Ascending aorta (tissue), 2 donors: ENCODE data around the gene GRID2. TPM values are rescaled to one million over a fixed set of nuclear protein-coding genes. Genes with fewer than 3 reads are reported as not detected.

Experiments used
- DNase-seq, 2 donors: peaks; one replicate each; pipeline ENCODE4 v3.0.0-alpha.2; 2019; ENCODE audit warnings: low spot score in 2 of 2
- H3K27ac ChIP-seq, 2 donors: fragments of 200-600 bp; sonication (generic); one replicate each; pipeline ENCODE4 v1.5.1; 2016 to 2017; ENCODE audit warnings: mild to moderate bottlenecking in 1 of 2
- H3K27me3 ChIP-seq: fragments of 200-600 bp; sonication (generic); one replicate; pipeline ENCODE4 v1.5.1; 2017
- H3K36me3 ChIP-seq, 2 donors: fragments of 200-600 bp; sonication (generic); one replicate each; pipeline ENCODE4 v1.5.1; 2016
- H3K4me1 ChIP-seq, 2 donors: fragments of 200-600 bp; sonication (generic); one replicate each; pipeline ENCODE4 v1.5.1; 2016 to 2017; ENCODE audit warnings: mild to moderate bottlenecking in 1 of 2
- H3K4me3 ChIP-seq, 2 donors: fragments of 200-600 bp; sonication (generic); one replicate each; pipeline ENCODE4 v1.5.1; 2016 to 2017; ENCODE audit warnings: mild to moderate bottlenecking in 1 of 2
- H3K9me3 ChIP-seq, 2 donors: fragments of 200-600 bp; sonication (generic); one replicate each; pipeline ENCODE4 v1.5.1; 2016
- intact Hi-C: fragments of 100-400 bp; cut with DNase I; formaldehyde crosslinking; loops from one replicate; pipeline ENCODE4 v1.15.1; 2023
- total RNA-seq: library from RNA; depleted of rRNA; stranded (reverse); fragments of >200 nt; gene quantifications from one replicate; pipeline ENCODE4 v1.1.0, GENCODE V29; 2016
- TF ChIP-seq, protein P1 (sequence below), 3 experiments: fragments of 200-600 bp in 2 of 3; fragments of 450-650 bp in 1 of 3; sonication (generic) in 2 of 3; IDR thresholded peaks; one replicate each; pipeline ENCODE4 v1.5.1; 2016 to 2019; ENCODE audit warnings: antibody characterized with exemption in 3 of 3, mild to moderate bottlenecking in 1 of 3, moderate library complexity in 1 of 3

Gene GRID2
- total RNA-seq, 1 donor from 2014 or later: not detected

DNA sequence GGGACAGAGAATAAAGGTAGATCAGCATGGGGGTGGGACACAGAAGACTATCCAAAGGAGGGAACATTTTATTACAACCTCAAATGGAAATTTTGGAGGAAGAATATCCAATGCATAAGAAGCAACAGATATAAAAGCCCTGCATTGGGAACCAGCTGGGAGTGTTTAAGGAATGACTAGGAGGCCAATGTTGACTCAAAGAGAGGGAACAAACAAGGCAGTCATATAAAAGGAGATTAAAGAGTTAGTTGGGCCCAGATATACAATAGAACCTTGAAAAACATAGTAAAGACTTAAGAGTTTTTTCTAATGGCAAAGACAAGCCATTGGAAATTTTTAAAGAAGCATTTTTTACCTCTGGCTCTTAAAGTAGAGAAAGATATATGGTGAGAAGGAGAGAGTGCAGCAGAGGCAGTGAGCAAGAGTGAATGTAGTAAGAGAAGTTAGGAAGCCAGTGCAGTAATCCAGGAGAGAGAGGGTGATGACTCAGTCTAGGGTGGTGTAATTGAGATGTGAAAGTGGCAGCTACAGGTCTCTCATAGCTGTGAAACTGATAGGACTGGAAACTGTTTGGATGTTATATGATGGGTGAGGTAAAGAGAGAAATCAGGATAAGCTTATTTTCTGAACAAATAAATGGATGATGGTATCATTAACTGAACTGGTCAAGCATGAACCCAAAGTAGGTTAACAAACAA, 1342.6 kb downstream of the GRID2 start:
- Histone ChIP-seq H3K27ac (no peak overlapping the region), H3K4me1 (no peaks in the 10 kb centered on the region), H3K36me3 (no peaks in the 10 kb centered on the region), H3K27me3 (no peaks in the 10 kb centered on the region), H3K4me3 (no peak overlapping the region), H3K9me3 (no peaks in the 10 kb centered on the region)
- intact Hi-C loops: no loop called here
- TF ChIP-seq, protein P1, sequence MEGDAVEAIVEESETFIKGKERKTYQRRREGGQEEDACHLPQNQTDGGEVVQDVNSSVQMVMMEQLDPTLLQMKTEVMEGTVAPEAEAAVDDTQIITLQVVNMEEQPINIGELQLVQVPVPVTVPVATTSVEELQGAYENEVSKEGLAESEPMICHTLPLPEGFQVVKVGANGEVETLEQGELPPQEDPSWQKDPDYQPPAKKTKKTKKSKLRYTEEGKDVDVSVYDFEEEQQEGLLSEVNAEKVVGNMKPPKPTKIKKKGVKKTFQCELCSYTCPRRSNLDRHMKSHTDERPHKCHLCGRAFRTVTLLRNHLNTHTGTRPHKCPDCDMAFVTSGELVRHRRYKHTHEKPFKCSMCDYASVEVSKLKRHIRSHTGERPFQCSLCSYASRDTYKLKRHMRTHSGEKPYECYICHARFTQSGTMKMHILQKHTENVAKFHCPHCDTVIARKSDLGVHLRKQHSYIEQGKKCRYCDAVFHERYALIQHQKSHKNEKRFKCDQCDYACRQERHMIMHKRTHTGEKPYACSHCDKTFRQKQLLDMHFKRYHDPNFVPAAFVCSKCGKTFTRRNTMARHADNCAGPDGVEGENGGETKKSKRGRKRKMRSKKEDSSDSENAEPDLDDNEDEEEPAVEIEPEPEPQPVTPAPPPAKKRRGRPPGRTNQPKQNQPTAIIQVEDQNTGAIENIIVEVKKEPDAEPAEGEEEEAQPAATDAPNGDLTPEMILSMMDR (IDR thresholded peaks at IDR 0.05): no peak
- DNase-seq: no peak

DNA sequence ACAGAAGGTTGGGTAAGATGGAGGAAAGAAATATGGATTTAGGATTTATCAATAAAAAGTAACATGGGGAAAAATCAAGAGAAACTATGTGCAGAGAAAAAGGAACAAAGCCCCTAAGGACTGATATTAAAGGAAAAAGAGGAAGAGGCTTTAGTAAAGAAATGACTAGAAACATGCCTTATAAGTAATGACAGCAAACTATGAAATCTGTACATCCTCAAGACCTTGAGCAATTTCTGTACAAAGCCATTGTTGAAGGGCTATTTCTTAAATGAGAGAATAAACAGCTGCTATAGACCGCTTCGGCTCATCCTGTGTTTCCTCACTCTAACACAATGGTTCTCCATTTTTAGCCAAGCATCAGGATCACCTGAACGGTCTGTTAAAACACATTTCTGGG, 1344.5 kb downstream of the GRID2 start:
- intact Hi-C loops: no loop called here
- H3K27ac ChIP-seq: no peak overlapping the region
- no peaks in the 10 kb centered on the region for H3K27me3 ChIP-seq
- DNase-seq: no peak
- no peaks in the 10 kb centered on the region for H3K36me3 ChIP-seq
- H3K4me3 ChIP-seq: no peak overlapping the region
- TF ChIP-seq, protein P1 (IDR thresholded peaks at IDR 0.05): no peak
- no peaks in the 10 kb centered on the region for H3K9me3 ChIP-seq
- no peaks in the 10 kb centered on the region for H3K4me1 ChIP-seq

DNA sequence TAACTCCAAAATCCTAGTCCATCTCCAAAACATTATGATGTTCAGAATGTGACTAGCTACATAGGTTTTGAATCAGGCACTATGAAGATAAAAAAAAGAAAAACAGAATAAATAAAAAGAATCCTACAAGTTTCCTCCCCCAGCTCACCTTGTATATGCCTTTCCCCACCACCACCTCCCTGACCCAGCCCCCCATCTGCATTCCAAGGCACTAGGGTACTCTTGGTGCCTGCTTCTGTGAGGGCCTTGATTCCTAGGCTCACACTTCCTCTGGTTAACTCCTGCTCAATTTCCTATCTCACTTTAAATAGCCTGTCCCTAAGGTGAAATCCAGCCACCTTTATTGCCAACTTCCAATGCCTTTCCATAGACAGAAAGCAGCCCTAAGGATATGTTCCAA, 1346.1 kb downstream of the GRID2 start:
- H3K9me3 ChIP-seq: no peaks in the 10 kb centered on the region
- no peak for DNase-seq
- intact Hi-C loops: no loop called here
- TF ChIP-seq, protein P1 (IDR thresholded peaks at IDR 0.05): no peak
- H3K4me1 ChIP-seq: no peaks in the 10 kb centered on the region
- H3K27me3 ChIP-seq: no peaks in the 10 kb centered on the region
- no peaks in the 10 kb centered on the region for H3K36me3 ChIP-seq
- no peak overlapping the region for H3K4me3 ChIP-seq
- no peak overlapping the region for H3K27ac ChIP-seq

DNA sequence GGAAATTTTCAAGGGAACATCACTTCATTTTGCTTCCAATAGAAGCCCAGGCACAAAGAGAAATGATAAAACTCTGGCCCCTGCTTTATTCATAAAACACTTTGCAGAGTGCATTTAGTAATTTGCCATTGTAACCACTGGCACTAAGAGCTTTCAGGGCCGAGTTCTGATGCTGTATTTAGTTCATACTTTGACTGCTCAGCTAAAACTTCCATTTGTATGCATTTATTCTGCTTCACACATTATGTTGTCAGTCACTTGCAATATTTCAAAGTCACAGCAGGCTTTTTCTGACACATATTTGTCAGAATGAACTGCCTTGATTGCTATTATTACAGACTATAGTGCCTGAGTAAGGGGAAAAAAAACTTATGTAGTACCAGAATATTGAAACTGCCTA, 1350.4 kb downstream of the GRID2 start:
- no peak for DNase-seq
- H3K27ac ChIP-seq: no peak overlapping the region
- H3K4me1 ChIP-seq: no peaks in the 10 kb centered on the region
- no peaks in the 10 kb centered on the region for H3K36me3 ChIP-seq
- no peak overlapping the region for H3K4me3 ChIP-seq
- no peaks in the 10 kb centered on the region for H3K9me3 ChIP-seq
- TF ChIP-seq, protein P1 (IDR thresholded peaks at IDR 0.05): no peak
- no peaks in the 10 kb centered on the region for H3K27me3 ChIP-seq
- intact Hi-C loops: no loop called here

DNA sequence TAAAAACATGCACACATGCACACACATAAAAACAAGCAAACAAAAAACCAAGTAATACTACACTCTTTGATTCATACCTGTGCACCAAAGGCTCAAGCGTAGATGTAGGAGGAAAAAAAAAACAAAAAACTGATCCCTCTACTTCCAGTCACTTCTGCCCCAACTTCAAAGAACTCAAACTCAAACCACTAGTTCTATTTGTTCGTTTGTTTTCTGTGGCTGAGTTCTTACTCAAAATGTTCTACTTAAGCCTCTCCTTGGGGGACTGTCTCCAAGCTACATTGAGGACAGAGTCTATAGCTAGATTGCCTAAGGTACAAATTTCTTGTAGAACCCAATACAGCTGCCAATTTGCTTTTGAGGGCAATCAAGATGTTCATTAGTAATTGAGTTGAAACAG, 1353.8 kb downstream of the GRID2 start:
- intact Hi-C loops: no loop called here
- H3K27me3 ChIP-seq: no peaks in the 10 kb centered on the region
- H3K4me1 ChIP-seq: no peaks in the 10 kb centered on the region
- H3K27ac ChIP-seq: no peak overlapping the region
- TF ChIP-seq, protein P1 (IDR thresholded peaks at IDR 0.05): no peak
- no peak for DNase-seq
- no peak overlapping the region for H3K4me3 ChIP-seq
- no peaks in the 10 kb centered on the region for H3K9me3 ChIP-seq
- H3K36me3 ChIP-seq: no peaks in the 10 kb centered on the region

DNA sequence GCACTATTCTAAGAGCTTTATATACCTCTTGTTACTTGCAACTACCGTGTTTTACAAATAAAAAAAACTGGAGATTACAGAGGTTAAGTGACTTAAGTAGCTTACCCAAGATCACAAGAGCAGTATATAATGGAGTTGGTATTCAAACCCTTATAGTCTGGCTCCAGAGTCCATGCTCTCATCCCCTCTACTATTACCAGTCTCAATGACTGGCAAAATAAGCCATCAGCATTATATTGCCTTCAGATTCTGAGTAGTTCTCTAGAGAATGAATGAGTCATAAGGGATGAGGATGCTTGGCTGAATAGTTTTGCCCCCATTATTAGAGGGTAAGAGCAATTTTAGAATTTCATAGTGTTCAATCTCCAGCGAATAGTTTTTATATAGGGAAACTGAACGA, 1354.7 kb downstream of the GRID2 start:
- Histone ChIP-seq H3K27ac (no peak overlapping the region), H3K27me3 (no peaks in the 10 kb centered on the region), H3K36me3 (no peaks in the 10 kb centered on the region), H3K4me3 (no peak overlapping the region), H3K4me1 (no peaks in the 10 kb centered on the region), H3K9me3 (no peaks in the 10 kb centered on the region)
- intact Hi-C loops: no loop called here
- DNase-seq: no peak
- TF ChIP-seq, protein P1 (IDR thresholded peaks at IDR 0.05): no peak
